ENCODE results near the gene BACH2.
"Not testable (repeated sequence)": the region's sequence is repeated elsewhere in the genome, so short reads cannot be mapped to it uniquely, and the experiment has no call there.

Gene BACH2

GRCh38 chr6:90296341-90297114, at the start of gene BACH2:
Gene BACH2, minus strand, starts transcription at chr6:90296843. Its CDS starts 287,999 bp downstream, at chr6:90008844.
- peak; percentile 88 to 95 for DNase-seq (ENCODE audit: extremely low read depth in 1 of 2, low read depth in 1 of 2)

GRCh38 chr6:90343576-90343975, 46.9 kb upstream of the BACH2 start:
- DNase-seq (ENCODE audit: extremely low read depth in 1 of 2, low read depth in 1 of 2), result no peak

- no peak for DNase-seq (ENCODE audit: extremely low read depth in 1 of 2, low read depth in 1 of 2)
Measured at GRCh38 chr6:90338409-90338808, 41.8 kb upstream of the BACH2 start.

DNA sequence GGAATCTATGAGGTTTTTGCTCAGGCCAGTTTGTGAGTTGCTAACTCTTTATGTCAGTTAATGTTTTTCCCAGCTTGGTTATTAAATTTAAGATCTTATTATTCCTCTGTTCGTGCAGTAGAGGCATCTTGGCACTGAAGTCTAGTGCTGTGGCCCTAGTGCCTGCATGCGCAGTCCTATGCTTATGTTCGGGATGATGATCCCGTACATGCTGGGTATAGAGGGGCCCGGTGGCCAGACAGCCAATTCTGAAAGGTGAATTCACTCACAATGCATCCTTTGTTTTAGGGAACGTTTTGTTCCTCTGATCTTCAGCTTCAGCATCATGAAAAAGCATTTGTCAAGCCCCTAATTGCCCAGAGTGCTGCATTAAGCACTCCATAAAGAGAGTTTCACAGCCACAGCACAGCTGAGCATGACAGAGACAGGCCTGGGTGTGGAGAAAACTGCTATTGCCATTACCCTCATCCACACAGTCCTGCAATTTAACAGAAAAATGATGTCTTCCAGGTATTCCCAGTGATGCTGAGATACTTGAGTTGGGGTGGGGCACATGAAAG, 39.8 kb upstream of the BACH2 start:
- DNase-seq (ENCODE audit: extremely low read depth in 1 of 2, low read depth in 1 of 2), result no peak

- no peak for DNase-seq (ENCODE audit: extremely low read depth in 1 of 2, low read depth in 1 of 2)
Measured at GRCh38 chr6:90333928-90334327, 37.3 kb upstream of the BACH2 start.

GRCh38 chr6:90332978-90333543, 36.4 kb upstream of the BACH2 start:
- not testable (repeated sequence) for DNase-seq (ENCODE audit: extremely low read depth in 1 of 2, low read depth in 1 of 2)

GRCh38 chr6:90329386-90330077, 32.9 kb upstream of the BACH2 start:
- no peak for DNase-seq (ENCODE audit: extremely low read depth in 1 of 2, low read depth in 1 of 2)

- no peak for DNase-seq (ENCODE audit: extremely low read depth in 1 of 2, low read depth in 1 of 2)
Measured at GRCh38 chr6:90328004-90328403, 31.4 kb upstream of the BACH2 start.

DNA sequence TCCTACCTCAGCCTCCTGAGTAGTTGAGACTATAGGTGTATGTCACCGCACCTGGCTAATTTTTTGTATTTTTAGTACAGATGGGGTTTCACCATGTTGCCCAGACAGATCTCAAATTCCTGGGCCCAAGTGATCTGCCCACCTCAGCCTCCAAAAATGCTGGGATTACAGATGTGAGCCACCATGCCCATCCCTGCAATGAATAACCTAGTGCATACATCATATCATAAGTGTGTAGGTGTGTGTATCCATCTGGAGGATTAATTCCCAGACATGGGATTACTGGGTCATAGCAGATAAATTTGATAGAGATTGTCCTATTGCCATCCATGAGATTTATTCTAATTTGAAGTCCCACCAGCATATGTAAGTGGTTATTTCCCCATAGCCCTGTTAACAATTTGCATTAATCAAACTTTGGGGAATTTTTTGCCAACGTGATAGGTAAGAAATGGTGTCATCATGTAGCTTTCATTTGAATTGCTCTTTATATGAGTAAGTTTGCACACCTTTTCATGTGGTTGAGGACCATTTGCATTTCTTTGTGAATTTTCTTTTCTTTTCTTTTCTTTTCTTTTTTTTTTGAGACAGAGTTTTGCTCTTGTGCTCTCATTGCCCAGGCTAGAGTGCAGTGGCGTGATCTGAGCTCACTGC, 29.9 kb upstream of the BACH2 start:
- no peak for DNase-seq (ENCODE audit: extremely low read depth in 1 of 2, low read depth in 1 of 2)

DNA sequence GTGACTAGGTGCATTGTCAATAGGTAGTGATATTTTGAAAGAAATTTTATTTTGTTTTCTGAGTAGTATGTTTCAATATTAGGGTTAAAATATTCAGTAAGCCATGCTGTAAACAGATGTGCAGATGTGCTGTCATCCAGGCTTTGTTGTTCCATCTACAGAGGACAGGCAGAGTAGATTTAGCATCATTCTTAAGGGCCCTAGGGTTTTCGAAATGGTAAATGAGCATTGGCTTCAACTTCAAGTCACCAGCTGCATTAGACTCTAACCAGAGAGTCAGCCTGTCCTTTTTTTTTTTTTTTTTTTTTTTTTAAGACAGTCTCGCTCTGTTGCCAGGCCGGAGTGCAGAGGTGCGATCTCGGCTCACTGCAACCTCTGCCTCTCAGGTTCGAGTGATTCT, 27.1 kb upstream of the BACH2 start:
- DNase-seq (ENCODE audit: extremely low read depth in 1 of 2, low read depth in 1 of 2), result no peak

GRCh38 chr6:90322976-90323474, 26.4 kb upstream of the BACH2 start:
- DNase-seq (ENCODE audit: extremely low read depth in 1 of 2, low read depth in 1 of 2), result no peak

GRCh38 chr6:90319979-90320685, 23.5 kb upstream of the BACH2 start:
- peak in 1 of 2 donors; percentile 34 for DNase-seq (ENCODE audit: extremely low read depth in 1 of 2, low read depth in 1 of 2)

DNA sequence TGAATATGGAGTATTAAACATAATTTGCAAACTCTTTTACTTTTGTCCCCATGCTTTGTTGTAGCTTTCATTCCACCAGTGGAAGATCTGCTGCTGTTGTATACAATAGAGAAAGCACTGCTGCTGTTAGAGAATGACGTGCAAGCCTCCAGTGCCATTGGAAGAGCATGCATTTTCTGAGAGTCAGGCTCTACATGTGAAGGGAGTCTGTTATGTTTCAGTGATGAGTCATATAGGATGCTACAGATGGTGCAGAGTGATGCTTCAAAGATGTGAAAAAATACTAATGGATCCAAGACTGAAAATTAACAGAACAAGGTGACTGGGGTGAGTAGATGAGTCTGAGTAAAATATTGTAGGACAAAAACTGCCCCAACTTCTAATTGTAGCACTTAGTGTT, 22.4 kb upstream of the BACH2 start:
- no peak for DNase-seq (ENCODE audit: extremely low read depth in 1 of 2, low read depth in 1 of 2)

GRCh38 chr6:90315986-90316385, 19.3 kb upstream of the BACH2 start:
- no peak for DNase-seq (ENCODE audit: extremely low read depth in 1 of 2, low read depth in 1 of 2)

DNA sequence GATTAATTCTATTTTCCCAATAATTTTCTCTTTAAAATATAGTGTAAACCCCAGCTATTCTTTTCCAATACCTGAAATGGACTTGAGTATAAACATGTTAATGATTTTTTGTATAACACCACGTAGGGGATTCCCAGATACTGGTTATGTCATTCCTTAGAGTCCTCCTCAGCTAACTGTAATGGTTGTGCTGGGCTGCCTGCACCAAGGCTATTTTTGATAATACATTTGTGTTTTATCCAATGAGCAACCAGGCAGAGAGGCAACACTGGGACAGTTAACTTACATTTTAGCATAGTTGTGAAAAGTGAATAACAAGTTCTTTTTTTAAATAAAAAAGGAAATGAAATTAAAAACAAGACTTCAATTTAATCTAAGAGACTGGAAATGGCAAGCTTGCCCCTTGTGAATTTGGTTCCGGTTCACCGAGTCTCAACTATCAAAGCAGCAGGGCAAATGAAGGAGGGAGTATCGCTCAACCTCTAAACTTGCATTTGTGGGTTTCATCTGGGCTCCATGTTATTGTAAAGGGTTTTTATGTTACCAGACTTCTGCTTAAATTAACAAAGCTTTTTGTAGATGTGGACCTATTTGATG, 18.8 kb upstream of the BACH2 start:
- no peak for DNase-seq (ENCODE audit: extremely low read depth in 1 of 2, low read depth in 1 of 2)

GRCh38 chr6:90314514-90314913, 17.9 kb upstream of the BACH2 start:
- DNase-seq (ENCODE audit: extremely low read depth in 1 of 2, low read depth in 1 of 2), result no peak

DNA sequence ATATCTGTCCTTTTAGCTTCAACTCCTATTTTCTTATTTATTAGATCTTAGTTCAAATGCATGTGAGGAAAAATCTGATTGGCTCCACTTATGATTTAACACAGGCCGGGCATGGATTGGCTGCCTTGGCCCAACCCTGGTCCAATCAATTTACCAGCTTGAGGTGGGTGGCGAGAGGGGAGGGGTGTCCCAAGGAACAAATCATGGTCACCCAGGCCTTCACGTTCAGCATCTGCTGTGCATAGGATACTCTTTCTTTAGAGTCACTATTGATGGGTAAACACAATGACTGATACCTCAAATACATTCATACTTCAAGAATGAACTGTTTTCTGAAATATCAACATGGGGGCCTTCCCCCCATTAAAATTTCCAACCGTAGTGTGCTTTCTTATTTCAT, 14.9 kb upstream of the BACH2 start:
- DNase-seq (ENCODE audit: extremely low read depth in 1 of 2, low read depth in 1 of 2), result no peak

DNA sequence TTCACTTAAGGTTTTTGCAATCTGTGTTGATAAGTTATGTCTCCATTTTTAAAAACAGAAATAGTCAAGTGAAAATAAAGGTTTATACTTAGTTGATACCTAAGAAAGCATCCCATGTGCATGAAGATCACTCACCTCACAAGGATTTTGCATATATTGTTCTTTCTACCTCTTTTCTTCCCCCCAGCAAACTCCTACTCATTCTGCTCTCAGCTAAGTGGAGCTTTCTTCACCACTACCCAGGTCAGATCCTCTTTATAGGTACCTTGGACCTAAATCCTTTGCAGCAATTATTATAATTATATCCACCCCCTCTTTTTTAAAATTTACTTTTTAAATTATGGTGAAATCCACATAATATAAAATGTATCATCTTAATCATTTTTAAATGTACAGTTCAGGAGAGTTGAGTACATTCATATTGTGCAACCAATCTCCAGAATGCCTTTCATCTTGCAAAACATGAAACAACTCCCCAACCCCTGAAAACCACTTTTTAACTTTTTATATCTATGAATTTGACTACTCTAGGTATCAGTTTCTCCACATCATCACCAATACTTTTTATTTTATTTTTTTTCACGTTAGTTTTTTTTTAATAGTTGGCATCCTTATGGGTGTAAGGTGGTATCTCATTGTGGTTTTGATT, 9.3 kb upstream of the BACH2 start:
- DNase-seq (ENCODE audit: extremely low read depth in 1 of 2, low read depth in 1 of 2), result no peak

DNA sequence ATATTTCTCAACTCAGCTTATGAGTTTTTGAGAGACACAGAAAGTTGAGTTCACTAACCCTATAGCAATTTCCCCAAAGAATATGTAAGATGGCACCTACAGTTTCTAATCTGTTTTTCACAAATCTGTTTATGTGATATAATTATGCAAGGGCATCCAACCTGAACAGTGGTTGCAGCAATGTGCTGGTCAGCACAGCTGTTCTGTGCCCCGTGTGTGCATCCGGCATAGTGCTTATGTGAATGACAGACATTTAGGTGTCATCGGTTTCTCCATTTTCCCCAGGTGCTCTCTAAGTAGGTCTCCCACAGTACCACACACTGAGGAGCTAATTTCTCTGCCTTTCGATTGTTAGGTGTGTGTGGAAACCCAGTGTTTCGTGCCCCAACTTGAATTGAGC, 7.7 kb upstream of the BACH2 start:
- DNase-seq (ENCODE audit: extremely low read depth in 1 of 2, low read depth in 1 of 2), result no peak

DNA sequence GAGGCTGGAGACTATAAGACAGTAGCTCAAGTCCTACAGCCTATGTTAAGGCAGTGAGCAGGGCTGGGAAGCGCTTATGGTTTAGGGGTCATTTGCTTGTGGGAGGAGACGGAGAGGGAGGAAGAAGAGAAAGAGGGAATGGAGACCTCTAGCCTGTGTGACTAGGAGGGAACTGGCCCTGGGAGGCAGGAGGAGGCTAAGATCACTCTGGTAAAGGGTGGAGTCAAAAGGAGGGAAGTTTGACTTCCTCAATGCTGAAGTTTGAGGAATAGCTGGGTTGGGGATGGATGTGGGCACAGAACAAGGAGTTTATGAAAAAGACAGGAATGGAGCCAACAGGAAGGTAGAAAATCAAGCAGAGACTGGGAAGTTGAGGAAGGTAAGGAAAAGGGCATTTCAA, 6.4 kb upstream of the BACH2 start:
- no peak for DNase-seq (ENCODE audit: extremely low read depth in 1 of 2, low read depth in 1 of 2)

All from stimulated activated CD8-positive, alpha-beta memory T cell treated with anti-CD3 and anti-CD28 coated beads, Interleukin-7, amount 100 ng/mL, for 48 hours (primary cell).